HCT116 (cell line): ENCODE results near the gene ISX. TPM values are rescaled to one million over a fixed set of nuclear protein-coding genes. Genes with fewer than 3 reads are reported as not detected.

ENCODE experiments used
- ATAC-seq: fragments of 200-7000 bp; cut with Tn5 transposase; 2 replicates; pipeline ENCODE4 v1.9.1; 2020; ENCODE audit warnings: mild to moderate bottlenecking, moderate library complexity
- BruUV-seq: library from RNA; stranded (reverse); fragments of 400-500 nt; replicated peaks from 2 replicates; lab custom pipeline; 2021; lab: Mats Ljungman, UMichigan
- CTCF ChIA-PET: fragments of 300-600 bp; sonication (Branson Sonifier 250); formaldehyde crosslinking; loops from one replicate; lab custom pipeline; 2021; ENCODE audit warnings: antibody characterized with exemption; lab: Charles Lee
- POLR2A ChIA-PET: fragments of 300-600, 350-600 bp; sonication (Branson Sonifier 250); formaldehyde crosslinking; loops from one replicate; lab custom pipeline; 2021; ENCODE audit warnings: antibody characterized with exemption; lab: Charles Lee
- RAD21 ChIA-PET, 2 experiments: fragments of 300-600 bp; sonication (Branson Sonifier 250); formaldehyde crosslinking; loops; one replicate each; lab custom pipeline; 2023; ENCODE audit warnings: low total read pairs in 2 of 2; ENCODE audit not compliant: uncharacterized antibody in 2 of 2, unreplicated experiment in 2 of 2, low non-redundant PET in 1 of 2; lab: Charles Lee
- DNase-seq: peaks from one replicate; pipeline ENCODE4 v3.0.0-alpha.2; 2010; ENCODE audit warnings: low read depth, low spot score
- H2AFZ ChIP-seq: fragments of 200-600 bp; shearing (Covaris generic), sonication (generic); 2 replicates; pipeline ENCODE4 v1.6.1; 2017; ENCODE audit warnings: low read depth, mixed run types, mixed read lengths, antibody characterized with exemption, low read length; ENCODE audit not compliant: poor library complexity, severe bottlenecking
- H3K27ac ChIP-seq: 2 replicates; pipeline ENCODE4 v1.5.1; 2012; ENCODE audit warnings: low read depth, low read length
- H3K27me3 ChIP-seq: fragments of 200-600 bp; sonication (generic); 2 replicates; pipeline ENCODE4 v1.6.1; 2016; ENCODE audit warnings: mixed run types, low read length, mixed read lengths; ENCODE audit not compliant: insufficient read depth
- H3K36me3 ChIP-seq, 2 experiments: fragments of 200-500 bp in 1 of 2; fragments of 200-600 bp in 1 of 2; sonication (Bioruptor generic) in 1 of 2; sonication (generic) in 1 of 2; 2 replicates each; pipeline versions ENCODE4 v1.5.1 to v1.6.1; 2014 to 2016; ENCODE audit warnings: low read length in 2 of 2, inconsistent platforms in 1 of 2, mixed read lengths in 1 of 2, mixed run types in 1 of 2; ENCODE audit not compliant: insufficient read depth in 2 of 2, control insufficient read depth in 1 of 2
- H3K4me1 ChIP-seq, 2 experiments: fragments of 200-600 bp in 1 of 2; sonication (generic) in 1 of 2; 2 replicates each; pipeline versions ENCODE4 v1.5.1 to v1.6.1; 2012 to 2017; ENCODE audit warnings: low read length in 2 of 2, inconsistent platforms in 1 of 2, mild to moderate bottlenecking in 1 of 2, mixed read lengths in 1 of 2, mixed run types in 1 of 2, moderate library complexity in 1 of 2; ENCODE audit not compliant: insufficient read depth in 2 of 2, control insufficient read depth in 1 of 2
- H3K4me2 ChIP-seq: fragments of 200-600 bp; sonication (generic); 2 replicates; pipeline ENCODE4 v1.6.1; 2017; ENCODE audit warnings: mixed run types, low read length, mixed read lengths
- H3K4me3 ChIP-seq, 2 experiments: fragments of 200-600 bp in 1 of 2; sonication (generic) in 1 of 2; replicated peaks in 1 of 2; 2 replicates each; pipeline ENCODE4 v1.5.1; 2011 to 2016; ENCODE audit warnings: low read length in 2 of 2, control low read depth in 1 of 2, low read depth in 1 of 2, mild to moderate bottlenecking in 1 of 2, mixed read lengths in 1 of 2, mixed run types in 1 of 2
- H3K79me2 ChIP-seq: fragments of 200-600 bp; sonication (generic); 2 replicates; pipeline ENCODE4 v1.6.1; 2017; ENCODE audit warnings: mild to moderate bottlenecking, mixed run types, low read length, moderate library complexity, mixed read lengths; ENCODE audit not compliant: insufficient read depth
- H3K9ac ChIP-seq: fragments of 200-600 bp; sonication (generic); 2 replicates; pipeline ENCODE4 v1.6.1; 2016; ENCODE audit warnings: low read length, mixed read lengths
- H3K9me2 ChIP-seq: fragments of 200-600 bp; sonication (generic), shearing (Covaris generic); 2 replicates; pipeline ENCODE4 v1.6.1; 2017; ENCODE audit warnings: mixed run types, mild to moderate bottlenecking, moderate library complexity; ENCODE audit not compliant: insufficient read depth
- H3K9me3 ChIP-seq, 2 experiments: fragments of 200-500 bp in 1 of 2; fragments of 200-600 bp in 1 of 2; sonication (Bioruptor generic) in 1 of 2; sonication (generic) in 1 of 2; 2 replicates each; pipeline ENCODE4 v1.6.1; 2014 to 2017; ENCODE audit warnings: low read length in 2 of 2, mixed read lengths in 2 of 2, inconsistent platforms in 1 of 2, low read depth in 1 of 2, mild to moderate bottlenecking in 1 of 2, mixed run types in 1 of 2, moderate library complexity in 1 of 2; ENCODE audit not compliant: control insufficient read depth in 1 of 2, insufficient read depth in 1 of 2
- H4K20me1 ChIP-seq: fragments of 200-600 bp; sonication (generic), shearing (Covaris generic); 2 replicates; pipeline ENCODE4 v1.6.1; 2017; ENCODE audit warnings: mixed run types, mild to moderate bottlenecking, moderate library complexity; ENCODE audit not compliant: insufficient read depth
- CBX3 ChIP-seq: IDR thresholded peaks from 2 replicates; pipeline ENCODE4 v1.6.1; 2012; ENCODE audit warnings: low read depth
- CEBPB ChIP-seq: IDR thresholded peaks from 2 replicates; pipeline ENCODE4 v1.6.1; 2012; ENCODE audit warnings: low read depth
- EGR1 ChIP-seq: IDR thresholded peaks from 2 replicates; pipeline ENCODE4 v1.6.1; 2012; ENCODE audit warnings: low read depth
- ELF1 ChIP-seq: IDR thresholded peaks from 2 replicates; pipeline ENCODE4 v1.6.1; 2012; ENCODE audit warnings: low read depth, borderline replicate concordance
- EZH2phosphoT487 ChIP-seq: fragments of 200-600 bp; IDR thresholded peaks from 2 replicates; pipeline ENCODE4 v1.6.1; 2018; ENCODE audit warnings: antibody characterized with exemption, borderline replicate concordance
- FOSL1 ChIP-seq: IDR thresholded peaks from 2 replicates; pipeline ENCODE4 v1.6.1; 2012; ENCODE audit warnings: low read depth
- JUND ChIP-seq: IDR thresholded peaks from 2 replicates; pipeline ENCODE4 v1.6.1; 2012
- MAX ChIP-seq: IDR thresholded peaks from 2 replicates; pipeline ENCODE4 v1.6.1; 2012
- POLR2A ChIP-seq: IDR thresholded peaks from 2 replicates; pipeline ENCODE4 v1.7.0; 2011; ENCODE audit warnings: borderline replicate concordance; ENCODE audit not compliant: insufficient read depth, insufficient read length; ENCODE audit errors: extremely low read depth
- POLR2AphosphoS5 ChIP-seq: IDR thresholded peaks from 2 replicates; pipeline ENCODE4 v1.6.1; 2011; ENCODE audit warnings: mild to moderate bottlenecking, low read depth, low read length, moderate library complexity
- RAD21 ChIP-seq: IDR thresholded peaks from 2 replicates; pipeline ENCODE4 v1.6.1; 2012; ENCODE audit warnings: low read depth, mild to moderate bottlenecking
- REST ChIP-seq: IDR thresholded peaks from 2 replicates; pipeline ENCODE4 v1.6.1; 2012; ENCODE audit warnings: low read depth
- SIN3A ChIP-seq: IDR thresholded peaks from 2 replicates; pipeline ENCODE4 v1.6.1; 2012; ENCODE audit warnings: low read depth
- SP1 ChIP-seq: IDR thresholded peaks from 2 replicates; pipeline ENCODE4 v1.6.1; 2012; ENCODE audit warnings: low read depth
- ZFX ChIP-seq: fragments of 450-650 bp; IDR thresholded peaks from 2 replicates; pipeline ENCODE4 v1.6.1; 2017
- ZNF274 ChIP-seq: fragments of 200-500 bp; sonication (Bioruptor generic); IDR thresholded peaks from 2 replicates; pipeline ENCODE4 v1.6.1; 2014; ENCODE audit warnings: mild to moderate bottlenecking, low read depth, low read length, inconsistent platforms
- intact Hi-C: fragments of 100-400 bp; cut with micrococcal nuclease; formaldehyde crosslinking; loops from 2 replicates; pipeline ENCODE4 v1.10.0; 2022
- total RNA-seq: library from RNA; stranded (reverse); gene quantifications from one replicate; pipeline ENCODE4 v1.2.1, GENCODE V29; 2021; ENCODE audit not compliant: unreplicated experiment
- TF ChIP-seq, protein P1 (sequence below), 3 experiments: fragments of 200-600 bp in 1 of 3; sonication (generic) in 1 of 3; IDR thresholded peaks in 2 of 3; conservative IDR thresholded peaks in 1 of 3; 2 replicates each; pipeline ENCODE4 v1.5.1; 2012 to 2017; ENCODE audit warnings: low read depth in 2 of 3, low read length in 2 of 3, antibody characterized with exemption in 1 of 3, borderline replicate concordance in 1 of 3, control low read depth in 1 of 3, mild to moderate bottlenecking in 1 of 3, mixed read lengths in 1 of 3, mixed run types in 1 of 3, moderate library complexity in 1 of 3; ENCODE audit not compliant: insufficient read depth in 1 of 3
- TF ChIP-seq, protein P2 (sequence below): IDR thresholded peaks from 2 replicates; pipeline ENCODE4 v1.6.1; 2012
- TF ChIP-seq, protein P3 (sequence below): IDR thresholded peaks from 2 replicates; pipeline ENCODE4 v1.6.1; 2011; ENCODE audit warnings: mild to moderate bottlenecking, low read length, moderate library complexity; ENCODE audit not compliant: insufficient replicate concordance; ENCODE audit errors: extremely low read depth

Gene ISX
- total RNA-seq, 1 experiment from 2014 or later, result not detected

DNA sequence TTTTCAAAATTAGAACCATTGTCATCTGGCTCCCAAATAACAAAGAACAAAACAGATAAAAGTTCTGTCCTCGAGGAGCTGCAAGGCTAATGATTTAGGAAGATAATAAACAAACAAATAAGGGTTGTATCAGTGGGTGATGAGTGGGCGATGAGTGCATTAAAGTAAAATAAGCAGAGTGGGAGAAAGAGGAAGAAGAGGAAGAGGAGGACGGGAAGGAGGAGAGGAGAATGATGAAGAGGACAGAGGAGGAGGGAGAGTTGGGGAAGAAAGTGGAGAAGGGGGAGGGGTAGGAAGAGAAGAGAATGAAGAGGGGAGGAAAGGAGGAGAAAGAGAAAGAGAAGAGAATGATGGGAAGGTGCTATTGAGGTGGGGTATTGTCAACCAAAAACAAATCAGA is 33.4 kb upstream of the ISX start:
- RAD21 ChIA-PET, result no interaction called here
- Histone ChIP-seq H3K79me2 (no peaks in the 10 kb centered on the region), H3K4me1 (peaks cover 0 to 9% of the 10 kb centered on the region in 2 experiments; a peak in 2 of 4 replicates), H3K27ac (no peak overlapping the region), H3K9me2 (no peaks in the 10 kb centered on the region), H4K20me1 (no peaks in the 10 kb centered on the region), H3K9me3 (no peaks in the 10 kb centered on the region), H3K4me3 (no peak overlapping the region), H2AFZ (no peak overlapping the region), H3K9ac (no peak overlapping the region), H3K36me3 (no peaks in the 10 kb centered on the region), H3K27me3 (no peaks in the 10 kb centered on the region), H3K4me2 (no peak overlapping the region)
- ATAC-seq, result no peak
- no TSS peak for BruUV-seq
- CTCF ChIA-PET, result no interaction called here
- intact Hi-C loops, result no loop called here
- POLR2A ChIA-PET, result no interaction called here
- DNase-seq, result no peak
- no peak for TF ChIP-seq POLR2AphosphoS5
- no peak for TF ChIP-seq CEBPB
- TF ChIP-seq RAD21, result no peak
- TF ChIP-seq EZH2phosphoT487, result no peak
- no peak for TF ChIP-seq SP1
- TF ChIP-seq MAX, result no peak
- TF ChIP-seq ZNF274, result no peak
- TF ChIP-seq EGR1, result no peak
- no peak for TF ChIP-seq FOSL1
- TF ChIP-seq, protein P1, sequence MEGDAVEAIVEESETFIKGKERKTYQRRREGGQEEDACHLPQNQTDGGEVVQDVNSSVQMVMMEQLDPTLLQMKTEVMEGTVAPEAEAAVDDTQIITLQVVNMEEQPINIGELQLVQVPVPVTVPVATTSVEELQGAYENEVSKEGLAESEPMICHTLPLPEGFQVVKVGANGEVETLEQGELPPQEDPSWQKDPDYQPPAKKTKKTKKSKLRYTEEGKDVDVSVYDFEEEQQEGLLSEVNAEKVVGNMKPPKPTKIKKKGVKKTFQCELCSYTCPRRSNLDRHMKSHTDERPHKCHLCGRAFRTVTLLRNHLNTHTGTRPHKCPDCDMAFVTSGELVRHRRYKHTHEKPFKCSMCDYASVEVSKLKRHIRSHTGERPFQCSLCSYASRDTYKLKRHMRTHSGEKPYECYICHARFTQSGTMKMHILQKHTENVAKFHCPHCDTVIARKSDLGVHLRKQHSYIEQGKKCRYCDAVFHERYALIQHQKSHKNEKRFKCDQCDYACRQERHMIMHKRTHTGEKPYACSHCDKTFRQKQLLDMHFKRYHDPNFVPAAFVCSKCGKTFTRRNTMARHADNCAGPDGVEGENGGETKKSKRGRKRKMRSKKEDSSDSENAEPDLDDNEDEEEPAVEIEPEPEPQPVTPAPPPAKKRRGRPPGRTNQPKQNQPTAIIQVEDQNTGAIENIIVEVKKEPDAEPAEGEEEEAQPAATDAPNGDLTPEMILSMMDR (IDR thresholded peaks at IDR 0.05 in 2 of 3, conservative IDR thresholded peaks at IDR 0.05 in 1 of 3; ENCODE audit: borderline replicate concordance in 1 of 3, insufficient read depth in 1 of 3, low read depth in 2 of 3, low read length in 2 of 3), result no peak
- no peak for TF ChIP-seq REST
- no peak for TF ChIP-seq ELF1
- TF ChIP-seq, protein P2, sequence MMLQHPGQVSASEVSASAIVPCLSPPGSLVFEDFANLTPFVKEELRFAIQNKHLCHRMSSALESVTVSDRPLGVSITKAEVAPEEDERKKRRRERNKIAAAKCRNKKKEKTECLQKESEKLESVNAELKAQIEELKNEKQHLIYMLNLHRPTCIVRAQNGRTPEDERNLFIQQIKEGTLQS, result no peak
- no peak for TF ChIP-seq ZFX
- TF ChIP-seq JUND, result no peak
- TF ChIP-seq POLR2A, result no peak
- TF ChIP-seq, protein P3, sequence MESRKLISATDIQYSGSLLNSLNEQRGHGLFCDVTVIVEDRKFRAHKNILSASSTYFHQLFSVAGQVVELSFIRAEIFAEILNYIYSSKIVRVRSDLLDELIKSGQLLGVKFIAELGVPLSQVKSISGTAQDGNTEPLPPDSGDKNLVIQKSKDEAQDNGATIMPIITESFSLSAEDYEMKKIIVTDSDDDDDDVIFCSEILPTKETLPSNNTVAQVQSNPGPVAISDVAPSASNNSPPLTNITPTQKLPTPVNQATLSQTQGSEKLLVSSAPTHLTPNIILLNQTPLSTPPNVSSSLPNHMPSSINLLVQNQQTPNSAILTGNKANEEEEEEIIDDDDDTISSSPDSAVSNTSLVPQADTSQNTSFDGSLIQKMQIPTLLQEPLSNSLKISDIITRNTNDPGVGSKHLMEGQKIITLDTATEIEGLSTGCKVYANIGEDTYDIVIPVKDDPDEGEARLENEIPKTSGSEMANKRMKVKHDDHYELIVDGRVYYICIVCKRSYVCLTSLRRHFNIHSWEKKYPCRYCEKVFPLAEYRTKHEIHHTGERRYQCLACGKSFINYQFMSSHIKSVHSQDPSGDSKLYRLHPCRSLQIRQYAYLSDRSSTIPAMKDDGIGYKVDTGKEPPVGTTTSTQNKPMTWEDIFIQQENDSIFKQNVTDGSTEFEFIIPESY, result no peak
- no peak for TF ChIP-seq SIN3A
- TF ChIP-seq CBX3, result no peak
